B cell (primary cell): ENCODE measurements around the gene DNAJB6. TPM values are rescaled to one million over a fixed set of nuclear protein-coding genes. Genes with fewer than 3 reads are reported as not detected.

Source experiments
- ATAC-seq: fragments of 200-7000 bp; cut with Tn5 transposase; one replicate; pipeline ENCODE4 v1.10.0; 2021; ENCODE audit warnings: low read depth, mild to moderate bottlenecking, moderate number of reproducible peaks, moderate library complexity
- CTCF ChIA-PET: fragments of 350-600 bp; sonication (Branson Sonifier 250); formaldehyde crosslinking; loops from one replicate; lab custom pipeline; 2021; ENCODE audit warnings: antibody characterized with exemption, inconsistent platforms; lab: Charles Lee
- POLR2A ChIA-PET: fragments of 350-600 bp; sonication (Branson Sonifier 250); formaldehyde crosslinking; loops from one replicate; lab custom pipeline; 2021; ENCODE audit warnings: antibody characterized with exemption; lab: Charles Lee
- DNase-seq: peaks from one replicate; pipeline ENCODE4 v3.0.0; 2013
- H2AFZ ChIP-seq: 2 replicates; pipeline ENCODE4 v1.6.1; 2012; ENCODE audit warnings: mild to moderate bottlenecking, low read depth, low read length; ENCODE audit not compliant: insufficient read depth, poor library complexity, severe bottlenecking
- H3K27ac ChIP-seq, 2 donors: 1 replicate in 1 of 2; 2 replicates in 1 of 2; pipeline ENCODE4 v1.5.1; 2012 to 2013; ENCODE audit warnings: low read length in 2 of 2, mild to moderate bottlenecking in 2 of 2, moderate library complexity in 1 of 2
- H3K27me3 ChIP-seq, 4 experiments: fragments of 200-600 bp in 1 of 4; sonication (generic) in 1 of 4; replicated peaks in 1 of 4; 1 replicate in 2 of 4; 2 replicates in 2 of 4; pipeline versions ENCODE4 v1.6.1 to v1.7.0; 2013 to 2016; ENCODE audit warnings: low read length in 3 of 4, mild to moderate bottlenecking in 2 of 4, mixed read lengths in 1 of 4, moderate library complexity in 1 of 4; ENCODE audit not compliant: insufficient read depth in 4 of 4, control insufficient read depth in 3 of 4; ENCODE audit errors: control extremely low read depth in 1 of 4
- H3K36me3 ChIP-seq, 2 experiments: replicated peaks in 1 of 2; 1 replicate in 1 of 2; 2 replicates in 1 of 2; pipeline versions ENCODE4 v1.6.1 to v1.7.1; 2013; ENCODE audit warnings: low read length in 1 of 2; ENCODE audit not compliant: insufficient read depth in 2 of 2, control insufficient read depth in 1 of 2; ENCODE audit errors: control extremely low read depth in 1 of 2, extremely low read depth in 1 of 2
- H3K4me1 ChIP-seq, 2 donors: fragments of 200-600 bp in 1 of 2; sonication (generic) in 1 of 2; 1 replicate in 1 of 2; 2 replicates in 1 of 2; pipeline versions ENCODE4 v1.5.1 to v1.6.1; 2013 to 2017; ENCODE audit warnings: low read length in 2 of 2; ENCODE audit not compliant: control insufficient read depth in 2 of 2, insufficient read depth in 2 of 2
- H3K4me2 ChIP-seq: replicated peaks from 2 replicates; pipeline ENCODE3; 2012; ENCODE audit warnings: mild to moderate bottlenecking, low read depth, low read length; ENCODE audit not compliant: poor library complexity, severe bottlenecking
- H3K4me3 ChIP-seq, 5 experiments: fragments of 200-600 bp in 1 of 5; sonication (generic) in 1 of 5; 1 replicate in 3 of 5; 2 replicates in 2 of 5; pipeline versions ENCODE4 v1.5.1 to v1.7.0; 2011 to 2016; ENCODE audit warnings: low read length in 4 of 5, mild to moderate bottlenecking in 4 of 5, low read depth in 2 of 5, control low read depth in 1 of 5, moderate library complexity in 1 of 5; ENCODE audit not compliant: insufficient read depth in 1 of 5; ENCODE audit errors: control extremely low read depth in 1 of 5, extremely low read depth in 1 of 5
- H3K79me2 ChIP-seq: fragments of 200-600 bp; sonication (generic); one replicate; pipeline ENCODE4 v1.6.0; 2016; ENCODE audit warnings: low read length; ENCODE audit not compliant: control insufficient read depth, insufficient read depth
- H3K9ac ChIP-seq: fragments of 200-600 bp; sonication (generic); 2 replicates; pipeline ENCODE4 v1.6.1; 2017; ENCODE audit warnings: mild to moderate bottlenecking, low read length, moderate library complexity
- H3K9me3 ChIP-seq, 3 donors: one replicate each; pipeline versions ENCODE4 v1.6.1 to v1.7.1; 2013; ENCODE audit warnings: low read length in 2 of 3; ENCODE audit not compliant: control insufficient read depth in 2 of 3, insufficient read depth in 1 of 3; ENCODE audit errors: control extremely low read depth in 1 of 3
- H4K20me1 ChIP-seq: 2 replicates; pipeline ENCODE4 v1.6.0; 2012; ENCODE audit warnings: mild to moderate bottlenecking, low read length; ENCODE audit not compliant: insufficient read depth, control insufficient read depth, poor library complexity, severe bottlenecking
- H3K27ac Mint-ChIP-seq: one replicate; pipeline ENCODE4 v1.8.0; 2021; ENCODE audit warnings: mixed read lengths
- H3K27me3 Mint-ChIP-seq: one replicate; pipeline ENCODE4 v1.8.0; 2021; ENCODE audit warnings: mixed read lengths
- H3K4me1 Mint-ChIP-seq: one replicate; pipeline ENCODE4 v1.8.0; 2021; ENCODE audit warnings: mixed read lengths
- H3K4me3 Mint-ChIP-seq: one replicate; pipeline ENCODE4 v1.8.0; 2021; ENCODE audit warnings: mixed read lengths
- H3K9me3 Mint-ChIP-seq: one replicate; pipeline ENCODE4 v1.8.0; 2022; ENCODE audit warnings: mixed read lengths; ENCODE audit not compliant: insufficient read depth
- CTCF ChIP-seq: fragments of 200-600 bp; IDR thresholded peaks from one replicate; pipeline ENCODE4 v1.8.0; 2022; ENCODE audit warnings: antibody characterized with exemption, mild to moderate bottlenecking
- EZH2 ChIP-seq: IDR thresholded peaks from 2 replicates; pipeline ENCODE4 v1.6.1; 2012; ENCODE audit warnings: borderline replicate concordance, low read depth, mild to moderate bottlenecking, moderate library complexity, low read length; ENCODE audit not compliant: insufficient read depth, poor library complexity, severe bottlenecking
- WGBS: methylation state at CpG from one replicate; pipeline ENCODE4 v1.1.5; 2013; ENCODE audit warnings: missing lambda C conversion rate; ENCODE audit not compliant: insufficient coverage; 5-methylcytosine and 5-hydroxymethylcytosine counted together
- intact Hi-C: fragments of 100-400 bp; cut with micrococcal nuclease; formaldehyde crosslinking; loops from one replicate; pipeline ENCODE4 v1.10.0; 2022
- polyA plus RNA-seq: library from polyadenylated mRNA; depleted of rRNA; stranded (reverse); fragments of >200 nt; gene quantifications from 2 replicates; pipeline ENCODE4 v1.2.3, GENCODE V29; 2012
- total RNA-seq, 2 donors: library from RNA; stranded (reverse); fragments of 120-200 nt in 1 of 2; gene quantifications; 1 replicate in 1 of 2; 2 replicates in 1 of 2; pipeline versions ENCODE4 v1.2.3 to v1.2.4, GENCODE V29; 2013 to 2022

DNAJB6 gene
- total and polyA plus RNA-seq, 2 donors (not counting 1 experiment from before 2014, with no cell fraction given), result 22.4 to 116 TPM

- 67% methylated on average over 21 of the region's 25 CpGs for WGBS
- H4K20me1 ChIP-seq, result peaks cover 77% of the 10 kb centered on the region
- intact Hi-C loops, result loop anchor here (1.0 to 5.0 kb wide), 6 partner anchors 38 to 698 kb away; partner anchors contain the start of genes LMBR1 and RNF32
- no peaks in the 10 kb centered on the region for H3K36me3 ChIP-seq
- Mint-ChIP-seq H3K27ac (peak overlapping the region; percentile 2), H3K4me1 (peaks cover 72% of the 10 kb centered on the region), H3K27me3 (no peaks in the 10 kb centered on the region), H3K9me3 (no peaks in the 10 kb centered on the region), H3K4me3 (peak overlapping the region; percentile 37)
- H2AFZ ChIP-seq, result no peak overlapping the region
- peak; percentile 10 for ATAC-seq
- TF ChIP-seq EZH2 (no peak), CTCF (peak; percentile 93)
- H3K9me3 ChIP-seq, result no peaks in the 10 kb centered on the region
- H3K9ac ChIP-seq, result no peak overlapping the region
- peak overlapping the region in 1 of 5 experiments; percentile 22 for H3K4me3 ChIP-seq
- H3K27me3 ChIP-seq, result no peaks in the 10 kb centered on the region
- CTCF ChIA-PET, result interaction anchor here (0.7 to 2.7 kb wide), 6 partner anchors 37 to 654 kb away, joined by 3 to 13 read pairs (median 4); no protein-coding TSS in a partner anchor
- H3K4me2 ChIP-seq, result peak overlapping the region; percentile 60
- peaks cover 74% of the 10 kb centered on the region for H3K79me2 ChIP-seq
- DNase-seq, result peak; percentile 77
- H3K27ac ChIP-seq, result no peak overlapping the region
- H3K4me1 ChIP-seq, result peaks cover 33 to 48% of the 10 kb centered on the region in 2 donors
- POLR2A ChIA-PET, result no interaction called here
Observed at GRCh38 chr7:157339777-157340677, 3.2 kb downstream of the DNAJB6 start.
